AG10803 (cell line): ENCODE measurements around the gene HLA-F.
A peak's percentile ranks its signal among the peaks of the same experiment; 100 is the strongest.

Source experiments
- DNase-seq: peaks from one replicate; pipeline ENCODE4 v3.0.0; 2010; ENCODE audit warnings: low read depth
- H3K4me3 ChIP-seq: 2 replicates; pipeline ENCODE4 v1.5.1; 2011; ENCODE audit warnings: mild to moderate bottlenecking, low read length, control low read depth
- CTCF ChIP-seq: conservative IDR thresholded peaks from 2 replicates; pipeline ENCODE4 v1.5.1; 2011; ENCODE audit warnings: mild to moderate bottlenecking, low read length, control low read depth, inconsistent platforms

Gene HLA-F

DNA sequence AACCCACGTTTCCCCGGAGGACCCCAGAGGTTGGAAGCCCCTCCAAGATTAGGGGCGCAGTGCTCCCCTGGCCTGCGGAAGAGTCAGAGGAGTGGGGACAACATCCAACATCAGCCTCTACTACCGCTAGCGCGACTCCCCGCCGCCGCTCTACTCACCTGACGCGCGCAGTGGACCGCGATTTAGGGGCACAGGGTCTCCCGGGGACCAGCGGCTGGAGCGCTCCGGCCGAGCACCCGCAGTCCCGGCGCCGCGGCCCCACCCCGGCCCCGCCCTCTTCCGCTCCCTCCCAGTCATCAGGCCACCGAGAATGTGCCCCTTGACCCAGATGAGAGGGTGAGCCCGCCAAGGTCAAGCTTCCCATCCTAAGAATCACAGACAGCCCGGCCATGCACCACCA is 42.3 kb upstream of the HLA-F start, which contains the start of gene ZFP57:
ZFP57 (minus strand) TSS at position 249 of the 400 bp plus-strand sequence. CDS start 4,149 bp downstream, outside the sequence.
- no peak for DNase-seq

GRCh38 chr6:29681811-29682210 is 41.4 kb upstream of the HLA-F start:
- H3K4me3 ChIP-seq, result no peak overlapping the region
- no peak for TF ChIP-seq CTCF
- DNase-seq, result no peak

More for the DNA sequence above, 42.3 kb upstream of the HLA-F start, which contains the start of gene ZFP57:
- TF ChIP-seq CTCF, result no peak
- no peak within 1 kb of the TSS for H3K4me3 ChIP-seq

GRCh38 chr6:29685718-29686326 is 37.4 kb upstream of the HLA-F start:
- no peak for DNase-seq
- H3K4me3 ChIP-seq, result no peak overlapping the region
- no peak for TF ChIP-seq CTCF

- H3K4me3 ChIP-seq, result no peak overlapping the region
- no peak for DNase-seq
- no peak for TF ChIP-seq CTCF
These were observed 28.6 kb upstream of the HLA-F start for GRCh38 chr6:29694637-29695036.

DNA sequence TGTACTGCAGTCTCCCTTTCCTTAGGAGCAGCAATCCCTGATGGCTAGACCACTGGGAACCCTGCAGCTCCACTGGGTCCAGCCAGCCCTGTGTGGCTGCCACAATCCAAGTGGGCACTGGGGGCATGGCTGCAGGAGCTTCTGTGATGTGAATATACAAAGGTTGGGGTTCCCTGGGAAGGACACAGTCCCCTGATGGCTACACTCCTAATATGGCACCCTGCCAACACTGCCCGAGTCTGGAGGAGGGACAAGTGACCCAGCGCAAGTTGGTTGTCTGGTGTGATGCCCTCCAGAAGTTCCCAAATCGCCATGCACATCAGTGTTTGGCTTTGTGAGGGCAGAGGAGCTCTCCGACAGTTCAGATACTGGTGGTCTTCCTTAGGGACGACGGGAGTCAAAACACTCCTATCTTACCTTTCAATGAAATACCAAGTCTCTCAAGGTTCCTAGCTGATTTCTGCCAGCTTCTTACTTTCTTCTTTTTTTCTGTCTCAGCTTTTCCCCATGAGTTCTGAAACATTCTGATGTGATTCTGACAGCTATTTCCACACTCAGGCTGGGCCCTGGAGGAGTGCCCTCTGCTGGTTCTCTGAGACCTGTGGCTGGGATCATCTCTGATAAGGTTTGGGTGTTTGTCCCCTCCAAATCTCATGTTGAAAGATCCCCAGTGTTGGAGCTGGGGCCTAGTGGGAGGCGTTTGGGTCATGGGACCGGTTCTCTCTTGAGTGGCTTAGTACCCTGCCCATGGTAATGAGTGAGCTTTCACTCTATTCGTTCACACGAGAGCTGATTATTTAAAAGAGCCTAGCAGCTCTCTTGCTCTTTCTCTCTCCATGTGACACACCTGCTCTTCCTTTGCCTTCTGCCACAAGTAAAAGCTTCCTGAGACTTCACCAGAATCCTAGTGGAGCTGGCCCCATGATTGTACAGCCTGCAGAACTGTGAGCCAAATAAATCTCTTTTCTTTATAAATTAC is 26.8 kb upstream of the HLA-F start:
- TF ChIP-seq CTCF, result peak; percentile 52
- DNase-seq, result no peak
- H3K4me3 ChIP-seq, result no peak overlapping the region

- TF ChIP-seq CTCF, result peak; percentile 62
- no peak overlapping the region for H3K4me3 ChIP-seq
- peak; percentile 14 for DNase-seq
These were observed 20.6 kb upstream of the HLA-F start for GRCh38 chr6:29702519-29703103.
